Fibroblast of skin of abdomen (primary cell): ENCODE data around the gene BICDL2.
A peak's percentile ranks its signal among the peaks of the same experiment; 100 is the strongest.

Experiments used
- DNase-seq: peaks from one replicate; pipeline ENCODE4 v3.0.0-alpha.2; 2013

The BICDL2 gene

GRCh38 chr16:2983706-2984136 lies 53.0 kb downstream of the BICDL2 start:
- peak; percentile 77 for DNase-seq

GRCh38 chr16:2982402-2982801 lies 54.3 kb downstream of the BICDL2 start:
- no peak for DNase-seq

GRCh38 chr16:2981899-2982250 lies 54.9 kb downstream of the BICDL2 start:
- DNase-seq = no peak

- DNase-seq = no peak
These were observed 55.4 kb downstream of the BICDL2 start for GRCh38 chr16:2981177-2981898.

GRCh38 chr16:2980227-2981176 lies 56.2 kb downstream of the BICDL2 start, which contains the start of gene PKMYT1:
PKMYT1 (minus strand) TSS chr16:2980446; CDS start chr16:2979657, 789 bp downstream.
- DNase-seq = peak; percentile 84

- DNase-seq = no peak
These were observed 57.0 kb downstream of the BICDL2 start for GRCh38 chr16:2979669-2980226.
